Adrenal gland (tissue), 12 donors: ENCODE results near the gene CNOT2. TPM values are rescaled to one million over a fixed set of nuclear protein-coding genes. Genes with fewer than 3 reads are reported as not detected.

Source experiments
- DNase-seq, 7 donors: peaks; one replicate each; pipeline ENCODE4 v3.0.0-alpha.2; 2019 to 2020
- H3K27ac ChIP-seq, 5 donors: fragments of 200-600 bp; sonication (generic) in 4 of 5; 1 replicate in 3 of 5; 2 replicates in 2 of 5; pipeline versions ENCODE4 v1.5.1 to v1.8.0; 2016 to 2020; ENCODE audit warnings: mild to moderate bottlenecking in 1 of 5
- H3K27me3 ChIP-seq: fragments of 200-600 bp; 2 replicates; pipeline ENCODE4 v1.8.0; 2021
- H3K36me3 ChIP-seq, 2 donors: fragments of 200-600 bp; replicated peaks in 1 of 2; 1 replicate in 1 of 2; 2 replicates in 1 of 2; pipeline versions ENCODE4 v1.5.1 to v1.8.0; 2018 to 2022
- H3K4me1 ChIP-seq, 2 donors: fragments of 200-600 bp; replicated peaks in 1 of 2; 1 replicate in 1 of 2; 2 replicates in 1 of 2; pipeline versions ENCODE4 v1.5.1 to v1.8.0; 2018 to 2021
- H3K4me3 ChIP-seq, 4 donors: fragments of 200-600 bp; sonication (generic) in 3 of 4; one replicate each; pipeline ENCODE4 v1.5.1; 2016 to 2018
- H3K9me3 ChIP-seq, 3 donors: fragments of 200-600 bp; sonication (generic) in 1 of 3; replicated peaks in 1 of 3; 1 replicate in 2 of 3; 2 replicates in 1 of 3; pipeline versions ENCODE4 v1.5.1 to v1.8.0; 2016 to 2021
- POLR2A ChIP-seq, 2 donors: fragments of 450-650 bp; IDR thresholded peaks; one replicate each; pipeline ENCODE4 v1.6.1; 2017; ENCODE audit warnings: antibody characterized with exemption in 2 of 2, mild to moderate bottlenecking in 2 of 2, moderate library complexity in 1 of 2
- WGBS, 4 donors: extraction: QIAGEN DNeasy Blood & Tissue Kit in 2 of 4; methylation state at CpG; one replicate each; pipeline versions ENCODE4 v1.1.5 to v1.1.7; 2013 to 2017; 5-methylcytosine and 5-hydroxymethylcytosine counted together
- intact Hi-C, 2 donors: fragments of 100-400 bp; cut with DNase I; formaldehyde crosslinking; loops; one replicate each; pipeline versions ENCODE4 v1.14.1 to v1.15.0; 2022 to 2023
- polyA plus RNA-seq, 3 donors: library from polyadenylated mRNA; stranded (reverse); fragments of 200-250 nt in 2 of 3; fragments of 350-450 nt in 1 of 3; fragmentation: Illumina TruSeq in 1 of 3; extraction: RNeasy Lipid Tissue Mini Kit (QIAGEN cat#74804) in 1 of 3; gene quantifications; one replicate each; pipeline ENCODE4 v1.2.3, GENCODE V29; 2013 to 2014
- total RNA-seq, 9 donors: library from RNA; depleted of rRNA in 4 of 9; stranded (reverse); fragments of >200 nt in 4 of 9; fragments of 120-200 nt in 1 of 9; fragmentation: NEBNext Ultra II Directional in 1 of 9; extraction: Animal tissue kit (Norgen Biotek cat#: 25700) in 1 of 9; gene quantifications; one replicate each; pipeline versions ENCODE4 v1.1.0 to v1.2.4, GENCODE V29; 2013 to 2023
- TF ChIP-seq, protein P1 (sequence below), 6 experiments: fragments of 450-650 bp in 4 of 6; fragments of 200-600 bp in 2 of 6; sonication (generic) in 1 of 6; IDR thresholded peaks; 1 replicate in 5 of 6; 2 replicates in 1 of 6; pipeline versions ENCODE4 v1.5.1 to v1.8.0; 2016 to 2021; ENCODE audit warnings: antibody characterized with exemption in 6 of 6, mild to moderate bottlenecking in 2 of 6, moderate library complexity in 1 of 6
- donor health status: healthy with polysubstance abuse.
- donor health status: Bipolar disorder and iron deficiency.
- donor health status: DM: yes; HTN: yes; CAD: no.
- donor health status: DM: no; HTN: no; CAD: no.
- donor health status: DM: no; HTN: no; CAD: no.
- donor health status: DM: yes; HTN: yes; CAD: no.

CNOT2 gene
- total and polyA plus RNA-seq, 12 donors, result 33.4 to 127 (median 57.1) TPM

DNA sequence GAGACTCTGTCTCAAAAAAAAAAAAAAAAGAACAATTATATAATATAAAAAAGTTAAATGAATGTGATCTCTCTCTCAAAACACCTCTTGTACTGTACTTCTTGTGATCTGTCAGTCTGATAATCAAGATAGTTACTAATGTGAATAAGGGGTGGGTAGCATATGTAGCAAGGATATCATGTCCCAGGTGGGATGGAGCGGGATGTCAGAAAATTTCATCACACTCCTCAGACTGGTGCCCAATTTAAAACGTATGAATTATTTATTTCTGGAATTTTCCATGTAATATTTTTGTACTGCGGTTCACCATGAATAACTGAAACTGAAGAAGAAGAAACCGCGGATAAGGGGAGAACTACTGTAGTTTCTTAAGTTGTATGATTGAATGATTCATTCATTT lies 11.0 kb downstream of the CNOT2 start:
- Histone ChIP-seq H3K27ac (no peak overlapping the region), H3K4me1 (peaks cover 4 to 43% of the 10 kb centered on the region in 2 donors), H3K9me3 (no peaks in the 10 kb centered on the region), H3K4me3 (no peak overlapping the region), H3K27me3 (no peaks in the 10 kb centered on the region), H3K36me3 (no peaks in the 10 kb centered on the region)
- DNase-seq, result no peak
- TF ChIP-seq, protein P1, sequence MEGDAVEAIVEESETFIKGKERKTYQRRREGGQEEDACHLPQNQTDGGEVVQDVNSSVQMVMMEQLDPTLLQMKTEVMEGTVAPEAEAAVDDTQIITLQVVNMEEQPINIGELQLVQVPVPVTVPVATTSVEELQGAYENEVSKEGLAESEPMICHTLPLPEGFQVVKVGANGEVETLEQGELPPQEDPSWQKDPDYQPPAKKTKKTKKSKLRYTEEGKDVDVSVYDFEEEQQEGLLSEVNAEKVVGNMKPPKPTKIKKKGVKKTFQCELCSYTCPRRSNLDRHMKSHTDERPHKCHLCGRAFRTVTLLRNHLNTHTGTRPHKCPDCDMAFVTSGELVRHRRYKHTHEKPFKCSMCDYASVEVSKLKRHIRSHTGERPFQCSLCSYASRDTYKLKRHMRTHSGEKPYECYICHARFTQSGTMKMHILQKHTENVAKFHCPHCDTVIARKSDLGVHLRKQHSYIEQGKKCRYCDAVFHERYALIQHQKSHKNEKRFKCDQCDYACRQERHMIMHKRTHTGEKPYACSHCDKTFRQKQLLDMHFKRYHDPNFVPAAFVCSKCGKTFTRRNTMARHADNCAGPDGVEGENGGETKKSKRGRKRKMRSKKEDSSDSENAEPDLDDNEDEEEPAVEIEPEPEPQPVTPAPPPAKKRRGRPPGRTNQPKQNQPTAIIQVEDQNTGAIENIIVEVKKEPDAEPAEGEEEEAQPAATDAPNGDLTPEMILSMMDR (IDR thresholded peaks at IDR 0.05), result no peak
- intact Hi-C loops, result loop anchor here in 1 of 2 donors (10.0 kb wide), 1 partner anchor 321 kb away; no protein-coding TSS in a partner anchor
- 92 to 94% (median 93%) methylated on average over 5 of the region's 5 CpGs for WGBS, 4 donors

DNA sequence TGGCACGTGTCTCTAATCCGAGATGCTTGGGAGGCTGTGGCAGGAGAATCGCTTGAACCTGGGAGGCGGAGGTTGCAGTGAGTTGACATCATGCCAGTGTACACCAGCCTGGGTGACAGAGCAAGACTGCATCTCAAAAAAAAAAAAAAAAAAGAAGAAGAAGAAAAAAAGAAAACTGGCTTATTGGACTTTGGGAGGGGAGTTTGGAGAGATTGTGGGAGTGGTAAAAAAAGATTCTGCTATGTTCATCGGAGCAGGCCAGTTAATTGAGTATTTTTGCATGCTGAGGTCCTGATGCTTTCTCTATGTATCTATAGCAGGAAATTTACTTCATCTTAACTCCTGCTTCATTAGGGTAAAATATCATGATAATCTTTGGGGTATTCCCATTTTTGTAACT lies 11.6 kb downstream of the CNOT2 start:
- H3K9me3 ChIP-seq, result no peaks in the 10 kb centered on the region
- H3K36me3 ChIP-seq, result no peaks in the 10 kb centered on the region
- no peak overlapping the region for H3K27ac ChIP-seq
- intact Hi-C loops, result loop anchor here in 1 of 2 donors (10.0 kb wide), 1 partner anchor 320 kb away; no protein-coding TSS in a partner anchor
- DNase-seq, result no peak
- H3K4me1 ChIP-seq, result peaks cover 4 to 40% of the 10 kb centered on the region in 2 donors
- TF ChIP-seq, protein P1 (IDR thresholded peaks at IDR 0.05), result no peak
- TF ChIP-seq POLR2A (IDR thresholded peaks at IDR 0.05), result no peak
- no peaks in the 10 kb centered on the region for H3K27me3 ChIP-seq
- peak overlapping the region in 1 of 4 donors; percentile 24 for H3K4me3 ChIP-seq
- WGBS, 4 donors, result 86 to 94% (median 93%) methylated on average over 5 of the region's 5 CpGs

DNA sequence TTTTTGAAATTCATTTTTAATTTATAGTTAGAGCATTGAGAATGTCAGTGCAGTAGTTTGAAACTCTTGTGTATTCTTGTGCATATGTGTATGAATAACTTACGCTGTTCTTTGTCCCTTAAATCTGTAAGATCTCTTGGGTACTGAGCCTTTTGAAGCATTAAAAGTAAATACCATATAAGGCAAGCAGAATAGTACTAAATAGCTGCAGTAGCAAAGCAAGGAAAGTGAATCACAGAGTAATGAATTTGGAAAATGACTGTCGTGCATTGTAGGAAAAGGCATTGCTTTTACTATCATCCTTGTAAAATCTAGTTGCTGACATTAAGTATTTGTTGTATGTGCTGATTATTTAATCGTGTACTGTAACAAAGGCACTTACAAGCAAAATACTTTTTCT lies 12.1 kb downstream of the CNOT2 start:
- 44 to 52% (median 47%) methylated on average over 3 of the region's 3 CpGs for WGBS, 4 donors
- H3K27me3 ChIP-seq, result no peaks in the 10 kb centered on the region
- no peak for DNase-seq
- intact Hi-C loops, result loop anchor here in 1 of 2 donors (10.0 kb wide), 1 partner anchor 319 kb away; no protein-coding TSS in a partner anchor
- H3K4me1 ChIP-seq, result peaks cover 4 to 40% of the 10 kb centered on the region in 2 donors
- no peaks in the 10 kb centered on the region for H3K9me3 ChIP-seq
- no peak overlapping the region for H3K27ac ChIP-seq
- TF ChIP-seq, protein P1 (IDR thresholded peaks at IDR 0.05), result no peak
- no peak for TF ChIP-seq POLR2A (IDR thresholded peaks at IDR 0.05)
- H3K36me3 ChIP-seq, result no peaks in the 10 kb centered on the region
- peak overlapping the region in 1 of 4 donors; percentile 24 for H3K4me3 ChIP-seq

DNA sequence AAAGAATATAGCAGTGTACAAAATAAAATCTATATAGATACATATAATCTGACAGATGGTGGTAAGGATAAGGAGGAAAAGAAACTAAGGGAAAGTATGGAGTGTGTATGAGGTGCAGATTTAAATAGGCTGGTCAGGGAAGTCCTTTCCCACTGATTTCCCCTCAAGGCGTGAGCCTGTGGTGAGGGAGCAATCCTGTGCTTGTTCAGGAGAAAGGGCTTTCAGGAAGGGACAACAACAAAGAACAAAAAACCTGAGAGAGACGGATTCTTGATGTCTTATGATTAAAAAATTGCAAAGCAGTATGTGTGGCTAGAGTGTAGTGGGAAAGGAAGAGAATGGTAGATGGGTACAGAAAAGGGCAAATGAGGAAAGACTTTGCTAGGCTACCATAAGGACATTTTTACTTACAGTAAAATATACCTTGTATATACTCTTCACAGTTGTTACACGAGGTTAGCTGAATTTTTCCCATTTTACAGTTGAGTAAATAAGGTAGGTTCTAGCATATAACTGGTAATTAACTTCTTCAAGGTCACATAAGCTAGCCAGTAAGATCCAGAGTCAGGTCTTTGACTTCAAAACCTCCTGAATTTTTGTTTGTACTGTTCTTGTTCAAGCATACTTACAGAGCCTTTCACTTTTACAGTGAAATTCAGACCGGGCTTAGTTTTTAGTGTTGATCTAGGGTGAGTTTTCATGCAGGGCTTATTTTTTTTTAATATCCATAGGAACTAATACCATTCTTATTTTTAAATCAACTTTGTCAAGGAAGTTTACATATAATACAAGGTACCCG lies 15.6 kb downstream of the CNOT2 start:
- H3K36me3 ChIP-seq, result no peaks in the 10 kb centered on the region
- no peaks in the 10 kb centered on the region for H3K9me3 ChIP-seq
- TF ChIP-seq POLR2A (IDR thresholded peaks at IDR 0.05), result no peak
- TF ChIP-seq, protein P1 (IDR thresholded peaks at IDR 0.05), result no peak
- no peak overlapping the region for H3K27ac ChIP-seq
- no peak overlapping the region for H3K4me3 ChIP-seq
- WGBS, 4 donors, result 84 to 90% (median 87%) methylated on average over 5 of the region's 5 CpGs
- intact Hi-C loops, result loop anchor here in 1 of 2 donors (10.0 kb wide), 1 partner anchor 316 kb away; no protein-coding TSS in a partner anchor
- DNase-seq, result no peak
- H3K27me3 ChIP-seq, result no peaks in the 10 kb centered on the region
- H3K4me1 ChIP-seq, result peaks cover 0 to 37% of the 10 kb centered on the region in 2 donors
